Stimulated activated naive B cell treated with anti-CD40 and anti-IgM and Interleukin-4, amounts not matched to agents 10 μg/mL and 1 μg/mL and 100 μg/mL, for 72 hours (primary cell): ENCODE data around the gene BMPR1A.

Experiments
- ATAC-seq, 2 donors: fragments of 150-1000 bp; cut with Tn5 transposase; replicated peaks; 2 replicates each; pipeline ENCODE4 v1.10.0; 2021; ENCODE audit warnings: moderate library complexity in 1 of 2
- DNase-seq: peaks from one replicate; pipeline ENCODE4 v3.0.0; 2021
- H3K27ac Mint-ChIP-seq: one replicate; pipeline ENCODE4 v1.8.0; 2022; ENCODE audit warnings: mild to moderate bottlenecking, mixed read lengths
- H3K27me3 Mint-ChIP-seq, 2 donors: one replicate each; pipeline ENCODE4 v1.8.0; 2022; ENCODE audit warnings: mixed read lengths in 2 of 2
- H3K36me3 Mint-ChIP-seq, 2 donors: one replicate each; pipeline ENCODE4 v1.8.0; 2022; ENCODE audit warnings: mixed read lengths in 2 of 2, mild to moderate bottlenecking in 1 of 2
- H3K4me1 Mint-ChIP-seq, 2 donors: one replicate each; pipeline ENCODE4 v1.8.0; 2022; ENCODE audit warnings: mixed read lengths in 2 of 2, mild to moderate bottlenecking in 1 of 2
- H3K4me3 Mint-ChIP-seq, 2 donors: one replicate each; pipeline ENCODE4 v1.8.0; 2022; ENCODE audit warnings: mild to moderate bottlenecking in 2 of 2, mixed read lengths in 2 of 2, moderate library complexity in 1 of 2
- H3K9me3 Mint-ChIP-seq, 2 donors: one replicate each; pipeline ENCODE4 v1.8.0; 2022; ENCODE audit warnings: mixed read lengths in 2 of 2, mild to moderate bottlenecking in 1 of 2

Gene BMPR1A

DNA sequence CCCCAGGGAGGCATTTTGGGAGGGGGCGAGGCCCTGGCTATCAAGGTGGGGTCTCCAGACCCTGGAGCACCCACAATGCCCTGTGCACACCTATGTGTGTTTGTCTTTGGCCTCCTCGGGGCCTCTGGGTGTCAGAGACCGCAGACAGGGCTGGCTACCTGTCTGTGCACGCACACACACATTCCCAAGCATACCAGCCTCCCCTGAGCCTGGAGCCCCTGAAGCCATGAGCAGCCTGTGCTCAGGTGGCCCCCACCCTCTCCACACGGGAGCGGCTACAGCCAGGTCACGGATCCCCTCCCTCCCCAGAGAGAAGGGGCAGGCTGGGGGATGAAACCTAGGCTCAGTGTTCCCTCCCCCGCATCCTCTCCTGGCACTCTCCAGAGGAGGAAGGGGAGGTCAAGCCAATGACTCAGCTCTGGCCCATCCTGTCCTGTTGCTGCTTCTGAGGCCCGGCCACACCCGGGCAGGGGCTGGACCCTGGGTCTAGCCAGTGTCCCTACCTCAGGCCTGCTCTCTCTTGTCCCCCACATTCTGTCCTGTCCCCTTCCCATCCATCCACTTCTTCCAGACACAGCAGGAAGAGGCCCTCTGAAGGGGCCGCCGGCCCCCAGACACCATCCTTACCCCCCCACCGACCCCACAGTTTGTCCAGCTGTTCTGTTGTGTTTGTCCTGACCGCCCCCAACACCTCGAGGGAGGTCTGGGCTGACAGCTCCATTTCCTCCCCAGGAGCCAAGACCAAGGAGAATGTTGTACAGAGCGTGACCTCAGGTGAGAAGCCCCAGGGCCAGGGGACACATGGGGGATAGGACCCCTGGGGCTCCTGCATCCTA, 202.7 kb downstream of the BMPR1A start:
- peaks cover 14 to 29% of the 10 kb centered on the region in 2 donors for H3K27me3 Mint-ChIP-seq
- peaks cover 2 to 6% of the 10 kb centered on the region in 2 donors for H3K4me1 Mint-ChIP-seq
- DNase-seq: no peak
- no peak overlapping the region for H3K4me3 Mint-ChIP-seq
- H3K36me3 Mint-ChIP-seq: no peaks in the 10 kb centered on the region
- no peaks in the 10 kb centered on the region for H3K9me3 Mint-ChIP-seq
- no peak overlapping the region for H3K27ac Mint-ChIP-seq
- ATAC-seq: no peak

DNA sequence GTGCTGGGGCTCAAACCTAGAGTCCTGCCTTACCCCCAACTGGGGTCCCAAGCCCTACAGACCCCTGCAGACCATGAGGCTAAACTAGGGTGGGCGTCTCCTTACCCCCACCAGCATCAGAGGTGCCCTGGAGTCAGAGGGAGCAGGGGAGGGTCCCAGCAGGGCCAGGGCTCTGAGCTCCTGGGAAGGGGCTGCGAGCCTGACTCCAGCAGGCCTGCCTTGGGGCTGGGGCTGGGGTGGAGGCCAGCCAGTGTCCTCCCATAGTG, 203.3 kb downstream of the BMPR1A start:
- Mint-ChIP-seq H3K27ac (no peak overlapping the region), H3K36me3 (no peaks in the 10 kb centered on the region), H3K4me3 (no peak overlapping the region), H3K9me3 (no peaks in the 10 kb centered on the region), H3K4me1 (peaks cover 2 to 6% of the 10 kb centered on the region in 2 donors), H3K27me3 (peaks cover 14 to 29% of the 10 kb centered on the region in 2 donors)
- DNase-seq (no peak), ATAC-seq (no peak)

DNA sequence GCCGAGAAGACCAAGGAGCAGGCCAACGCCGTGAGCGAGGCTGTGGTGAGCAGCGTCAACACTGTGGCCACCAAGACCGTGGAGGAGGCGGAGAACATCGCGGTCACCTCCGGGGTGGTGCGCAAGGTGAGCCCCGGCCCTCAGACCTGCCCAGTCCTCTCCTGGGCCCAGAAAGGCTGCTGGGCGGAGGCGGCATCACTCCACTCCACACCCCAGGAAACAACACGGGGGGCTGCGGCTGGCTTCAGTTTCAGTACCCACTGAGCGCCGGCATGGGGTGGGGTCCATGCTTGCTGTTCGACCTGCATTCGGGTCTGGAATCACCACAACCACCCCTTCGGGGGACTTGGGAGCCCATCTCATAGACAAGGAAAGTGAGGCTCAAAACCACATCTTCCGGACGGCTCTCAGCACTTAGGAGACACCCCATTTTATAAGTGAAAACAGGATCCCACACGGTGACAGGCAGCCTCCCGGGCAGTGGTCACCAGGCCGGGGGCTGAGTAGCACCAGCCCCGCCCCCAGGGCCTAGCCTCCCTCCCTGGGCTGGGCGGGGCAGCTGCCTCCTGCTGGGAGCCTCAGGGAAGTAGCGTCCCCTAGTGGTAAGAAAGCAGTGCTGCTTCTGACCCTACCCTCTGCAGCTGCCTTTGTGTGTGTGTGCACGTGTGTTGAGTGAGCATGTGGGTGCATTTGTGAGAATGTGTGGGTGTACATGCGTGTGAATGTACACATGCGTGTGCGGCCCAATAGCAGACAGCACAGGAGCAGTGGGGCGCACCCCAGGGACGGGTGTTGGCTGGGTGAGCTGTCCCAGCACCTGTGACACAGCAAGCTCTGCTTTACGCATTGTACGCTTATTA, 203.8 kb downstream of the BMPR1A start:
- peaks cover 14 to 29% of the 10 kb centered on the region in 2 donors for H3K27me3 Mint-ChIP-seq
- H3K9me3 Mint-ChIP-seq: no peaks in the 10 kb centered on the region
- no peak overlapping the region for H3K4me3 Mint-ChIP-seq
- no peaks in the 10 kb centered on the region for H3K36me3 Mint-ChIP-seq
- ATAC-seq: peak; percentile 77 to 80
- H3K4me1 Mint-ChIP-seq: peaks cover 5 to 6% of the 10 kb centered on the region in 2 donors
- H3K27ac Mint-ChIP-seq: no peak overlapping the region
- no peak for DNase-seq

GRCh38 chr10:86960863-86961434, 204.5 kb downstream of the BMPR1A start:
- Mint-ChIP-seq H3K9me3 (no peaks in the 10 kb centered on the region), H3K36me3 (no peaks in the 10 kb centered on the region), H3K4me1 (peaks cover 11 to 13% of the 10 kb centered on the region in 2 donors), H3K27ac (no peak overlapping the region), H3K4me3 (no peak overlapping the region), H3K27me3 (peaks cover 14 to 29% of the 10 kb centered on the region in 2 donors)
- no peak for ATAC-seq
- DNase-seq: no peak

GRCh38 chr10:86961481-86962091, 205.2 kb downstream of the BMPR1A start:
- Mint-ChIP-seq H3K27ac (no peak overlapping the region), H3K27me3 (peaks cover 14 to 22% of the 10 kb centered on the region in 2 donors), H3K4me1 (peaks cover 18 to 20% of the 10 kb centered on the region in 2 donors), H3K9me3 (no peaks in the 10 kb centered on the region), H3K36me3 (no peaks in the 10 kb centered on the region), H3K4me3 (no peak overlapping the region)
- DNase-seq (no peak), ATAC-seq (no peak)

DNA sequence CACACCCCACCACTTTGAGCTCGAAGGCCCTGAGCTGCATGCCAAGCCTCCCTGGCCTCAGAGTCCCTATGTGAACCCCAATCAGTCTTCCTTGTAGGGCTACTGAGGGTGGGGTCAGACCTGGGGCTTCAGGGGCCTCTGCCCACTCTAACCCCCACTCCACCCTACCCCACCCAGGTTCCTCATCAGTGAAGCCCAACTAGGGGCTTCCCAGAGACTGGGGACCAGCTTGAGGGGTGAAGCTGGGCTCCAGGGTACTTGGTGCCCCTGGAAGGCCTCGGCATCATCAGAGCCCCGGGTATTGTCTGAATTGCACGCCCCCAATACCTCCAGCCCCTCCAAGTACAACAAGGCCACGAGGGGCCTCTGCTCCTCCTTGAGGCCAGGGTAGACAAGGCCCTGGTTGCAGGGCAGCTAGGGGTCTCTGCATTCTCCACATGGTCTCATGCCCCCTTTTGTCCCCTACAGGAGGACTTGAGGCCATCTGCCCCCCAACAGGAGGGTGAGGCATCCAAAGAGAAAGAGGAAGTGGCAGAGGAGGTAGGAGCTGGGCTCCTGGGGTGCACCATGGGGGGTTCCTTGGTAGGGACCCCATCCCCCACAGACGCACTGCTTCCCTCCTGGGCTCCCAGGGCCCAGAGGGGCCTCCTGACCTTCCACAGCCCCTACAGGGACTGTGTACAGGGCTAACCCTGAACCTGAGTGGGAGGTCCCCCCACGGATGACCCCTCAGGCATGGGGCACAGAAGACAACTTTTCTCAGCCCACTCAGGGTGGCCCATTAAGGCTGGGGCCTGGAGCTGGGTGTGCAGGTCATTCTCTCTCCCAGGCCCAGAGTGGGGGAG, 205.9 kb downstream of the BMPR1A start:
- Mint-ChIP-seq H3K9me3 (no peaks in the 10 kb centered on the region), H3K36me3 (no peaks in the 10 kb centered on the region), H3K4me3 (no peak overlapping the region), H3K27ac (no peak overlapping the region), H3K27me3 (peaks cover 12 to 15% of the 10 kb centered on the region in 2 donors), H3K4me1 (peaks cover 19 to 21% of the 10 kb centered on the region in 2 donors)
- DNase-seq (no peak), ATAC-seq (no peak)

DNA sequence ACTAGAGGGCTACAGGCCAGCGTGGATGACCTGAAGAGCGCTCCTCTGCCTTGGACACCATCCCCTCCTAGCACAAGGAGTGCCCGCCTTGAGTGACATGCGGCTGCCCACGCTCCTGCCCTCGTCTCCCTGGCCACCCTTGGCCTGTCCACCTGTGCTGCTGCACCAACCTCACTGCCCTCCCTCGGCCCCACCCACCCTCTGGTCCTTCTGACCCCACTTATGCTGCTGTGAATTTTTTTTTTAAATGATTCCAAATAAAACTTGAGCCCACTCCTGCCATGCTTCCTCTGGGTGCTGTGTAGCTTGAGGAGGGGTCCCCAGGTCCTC, 206.5 kb downstream of the BMPR1A start:
- Mint-ChIP-seq H3K36me3 (no peaks in the 10 kb centered on the region), H3K4me1 (peaks cover 16 to 23% of the 10 kb centered on the region in 2 donors), H3K27ac (no peak overlapping the region), H3K27me3 (peaks cover 9 to 12% of the 10 kb centered on the region in 2 donors), H3K9me3 (no peaks in the 10 kb centered on the region), H3K4me3 (no peak overlapping the region)
- no peak for DNase-seq
- no peak for ATAC-seq

GRCh38 chr10:86963341-86963919, 207.0 kb downstream of the BMPR1A start:
- Mint-ChIP-seq H3K36me3 (no peaks in the 10 kb centered on the region), H3K4me1 (peaks cover 16 to 25% of the 10 kb centered on the region in 2 donors), H3K4me3 (no peak overlapping the region), H3K27me3 (peaks cover 8 to 12% of the 10 kb centered on the region in 2 donors), H3K9me3 (no peaks in the 10 kb centered on the region), H3K27ac (peak overlapping the region; percentile 47)
- DNase-seq (no peak), ATAC-seq (no peak)

DNA sequence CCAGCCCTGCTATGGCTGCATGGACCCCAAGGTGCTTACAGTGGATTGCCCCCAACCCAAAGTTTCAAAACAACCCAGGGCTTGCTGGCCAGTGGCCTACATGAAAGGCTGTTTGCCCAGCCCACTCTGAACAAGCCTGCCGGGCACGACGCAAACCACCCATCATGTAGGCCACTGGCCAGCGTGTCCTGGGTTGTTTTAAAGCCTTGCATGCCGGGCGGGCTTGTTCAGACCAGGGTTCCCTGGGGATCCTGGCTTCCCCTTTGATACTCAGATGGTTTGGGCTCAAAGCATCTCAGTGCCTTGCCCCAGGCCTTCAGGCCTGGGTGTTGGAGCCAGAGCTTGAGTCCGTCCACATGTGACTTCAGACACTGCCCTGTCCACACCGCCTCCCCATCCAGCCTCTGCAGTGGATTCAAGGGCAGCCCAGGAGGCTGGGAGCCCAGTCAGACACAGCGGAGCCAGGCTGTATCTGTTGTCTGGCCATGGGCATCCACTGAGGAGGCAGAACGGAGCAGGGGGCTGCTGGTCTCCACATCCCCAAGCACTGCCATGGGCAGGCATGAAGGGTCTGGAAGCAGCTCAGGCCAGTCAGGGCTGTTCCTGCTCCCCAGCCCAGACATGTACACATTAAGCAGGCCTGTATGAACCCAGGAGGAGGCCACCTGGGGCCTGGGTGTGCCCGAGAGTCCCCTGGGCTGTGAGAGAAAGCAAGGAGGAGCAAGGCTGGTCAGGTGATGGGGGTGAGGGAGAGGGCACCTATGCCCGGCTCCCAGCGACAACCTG, 207.8 kb downstream of the BMPR1A start:
- Mint-ChIP-seq H3K27ac (no peak overlapping the region), H3K27me3 (peaks cover 4 to 15% of the 10 kb centered on the region in 2 donors), H3K9me3 (no peaks in the 10 kb centered on the region), H3K36me3 (no peaks in the 10 kb centered on the region), H3K4me3 (no peak overlapping the region), H3K4me1 (peaks cover 16 to 30% of the 10 kb centered on the region in 2 donors)
- ATAC-seq: no peak
- DNase-seq: no peak

DNA sequence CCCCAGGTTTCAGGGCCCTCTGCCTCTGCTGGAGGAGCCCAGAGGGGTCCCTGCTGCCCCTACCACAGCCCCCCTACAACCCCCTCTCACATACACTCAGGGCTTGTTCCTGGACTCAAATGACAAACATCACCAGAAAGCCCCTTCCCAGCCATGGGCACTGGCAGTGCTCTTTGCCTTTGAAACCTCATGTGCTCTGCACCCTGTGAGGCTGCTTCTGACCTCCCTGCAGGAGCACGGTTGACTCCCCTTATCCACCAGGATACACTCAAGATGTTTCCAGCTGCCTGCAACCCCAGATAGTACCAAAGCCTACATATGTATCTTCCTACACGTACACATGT, 208.4 kb downstream of the BMPR1A start:
- Mint-ChIP-seq H3K27me3 (peaks cover 6 to 15% of the 10 kb centered on the region in 2 donors), H3K27ac (no peak overlapping the region), H3K4me1 (peaks cover 16 to 30% of the 10 kb centered on the region in 2 donors), H3K4me3 (no peak overlapping the region), H3K9me3 (no peaks in the 10 kb centered on the region), H3K36me3 (no peaks in the 10 kb centered on the region)
- DNase-seq: no peak
- no peak for ATAC-seq

DNA sequence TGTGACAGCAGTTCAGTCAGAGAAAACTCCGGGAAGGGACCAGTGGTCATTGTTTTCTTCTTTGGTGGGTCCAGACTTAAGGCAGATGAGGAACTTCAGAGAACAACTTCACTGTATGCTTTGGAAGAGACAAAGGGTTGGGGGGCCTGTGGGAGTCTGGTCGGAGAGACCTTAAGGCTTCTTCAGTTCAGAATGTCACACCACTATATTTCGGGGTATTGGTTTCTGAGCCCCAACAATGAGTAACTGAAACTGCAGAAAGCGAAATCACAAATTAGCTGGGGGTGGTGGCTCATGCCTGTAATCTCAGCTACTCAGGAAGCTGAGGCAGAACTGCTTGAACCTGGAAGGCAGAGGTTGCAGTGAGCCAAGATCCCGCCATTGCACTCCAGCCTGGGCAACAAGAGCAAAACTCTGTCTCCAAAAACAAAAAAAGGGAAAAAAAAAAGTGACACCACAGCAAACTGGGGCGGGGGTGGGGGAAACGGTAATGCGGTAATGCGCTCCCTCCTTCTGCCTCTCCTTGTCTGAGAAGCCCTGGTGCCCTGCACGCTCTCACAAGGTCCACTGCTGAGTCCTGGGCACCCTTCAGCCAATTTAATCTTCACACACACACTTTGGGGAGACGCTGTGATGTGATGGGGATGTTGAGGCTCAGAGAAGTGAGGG, 209.7 kb downstream of the BMPR1A start:
- Mint-ChIP-seq H3K4me1 (peaks cover 16 to 36% of the 10 kb centered on the region in 2 donors), H3K27me3 (peaks cover 7 to 10% of the 10 kb centered on the region in 2 donors), H3K9me3 (no peaks in the 10 kb centered on the region), H3K27ac (peak overlapping the region; percentile 93), H3K4me3 (peak overlapping the region; percentile 67 to 79), H3K36me3 (no peaks in the 10 kb centered on the region)
- ATAC-seq: peak; percentile 43 to 45
- no peak for DNase-seq

DNA sequence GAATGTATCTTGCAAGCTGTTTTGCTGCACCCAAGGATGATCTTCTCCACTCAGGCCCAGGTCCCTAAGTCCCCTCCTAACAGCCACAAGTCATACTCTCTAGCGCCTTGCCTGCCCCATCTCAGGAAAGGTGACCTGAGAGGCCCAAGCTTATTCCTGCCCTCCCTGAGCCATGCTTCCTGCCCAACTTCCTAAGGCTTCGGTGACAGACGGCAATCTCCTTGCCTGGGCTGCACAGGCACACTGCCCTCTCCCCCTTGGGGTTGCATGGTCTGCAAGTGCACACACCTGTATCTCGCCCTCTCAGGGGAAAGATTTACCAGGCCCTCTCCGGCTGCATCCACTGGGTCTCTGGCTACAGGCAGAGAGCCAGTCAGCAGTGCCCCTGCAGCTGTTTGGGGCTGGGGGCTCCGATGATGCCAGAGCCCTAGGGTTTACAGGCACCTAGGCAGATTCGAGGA, 211.1 kb downstream of the BMPR1A start:
- Mint-ChIP-seq H3K4me1 (peaks cover 23 to 41% of the 10 kb centered on the region in 2 donors), H3K27ac (peak overlapping the region; percentile 7), H3K27me3 (peaks cover 8 to 10% of the 10 kb centered on the region in 2 donors), H3K9me3 (no peaks in the 10 kb centered on the region), H3K36me3 (no peaks in the 10 kb centered on the region), H3K4me3 (no peak overlapping the region)
- DNase-seq (no peak), ATAC-seq (no peak)
